Stomach (tissue), 4 donors: ENCODE measurements around the gene TGM4.

Experiments
- POLR2A ChIP-seq, 4 donors: fragments of 450-650 bp; IDR thresholded peaks; one replicate each; pipeline ENCODE4 v1.6.1; 2016; ENCODE audit warnings: antibody characterized with exemption in 4 of 4, control low read depth in 2 of 4, mild to moderate bottlenecking in 1 of 4, moderate library complexity in 1 of 4
- POLR2AphosphoS5 ChIP-seq, 3 donors: sonication (generic); formaldehyde crosslinking; IDR thresholded peaks; one replicate each; pipeline ENCODE4 v1.6.1; 2016; ENCODE audit warnings: antibody characterized with exemption in 3 of 3
- TF ChIP-seq, protein P1 (sequence below), 7 experiments: fragments of 450-650 bp in 4 of 7; fragments of 200-600 bp in 3 of 7; sonication (generic) in 3 of 7; IDR thresholded peaks; one replicate each; pipeline ENCODE4 v1.5.1; 2016 to 2019; ENCODE audit warnings: antibody characterized with exemption in 7 of 7, control low read depth in 2 of 7, mild to moderate bottlenecking in 1 of 7

DNA sequence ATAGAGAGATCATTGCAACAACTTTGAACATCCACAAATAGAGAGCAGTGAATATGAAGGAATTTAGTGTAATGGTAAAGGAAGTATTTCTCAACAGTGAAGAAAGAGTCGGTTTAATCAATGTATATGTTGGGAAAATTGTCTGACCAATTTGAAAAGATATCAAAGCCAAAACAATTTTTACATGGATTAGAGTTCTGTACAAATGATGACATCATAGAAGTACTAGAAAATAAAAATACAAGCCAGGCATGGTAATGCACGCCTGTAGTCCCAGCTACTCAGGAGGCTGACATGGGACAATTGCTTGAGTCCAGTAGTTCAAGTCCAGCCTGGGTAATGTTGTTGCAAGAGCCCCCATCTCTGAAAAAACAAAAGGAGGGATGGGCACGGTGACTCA lies 38.7 kb upstream of the TGM4 start:
- TF ChIP-seq, protein P1, sequence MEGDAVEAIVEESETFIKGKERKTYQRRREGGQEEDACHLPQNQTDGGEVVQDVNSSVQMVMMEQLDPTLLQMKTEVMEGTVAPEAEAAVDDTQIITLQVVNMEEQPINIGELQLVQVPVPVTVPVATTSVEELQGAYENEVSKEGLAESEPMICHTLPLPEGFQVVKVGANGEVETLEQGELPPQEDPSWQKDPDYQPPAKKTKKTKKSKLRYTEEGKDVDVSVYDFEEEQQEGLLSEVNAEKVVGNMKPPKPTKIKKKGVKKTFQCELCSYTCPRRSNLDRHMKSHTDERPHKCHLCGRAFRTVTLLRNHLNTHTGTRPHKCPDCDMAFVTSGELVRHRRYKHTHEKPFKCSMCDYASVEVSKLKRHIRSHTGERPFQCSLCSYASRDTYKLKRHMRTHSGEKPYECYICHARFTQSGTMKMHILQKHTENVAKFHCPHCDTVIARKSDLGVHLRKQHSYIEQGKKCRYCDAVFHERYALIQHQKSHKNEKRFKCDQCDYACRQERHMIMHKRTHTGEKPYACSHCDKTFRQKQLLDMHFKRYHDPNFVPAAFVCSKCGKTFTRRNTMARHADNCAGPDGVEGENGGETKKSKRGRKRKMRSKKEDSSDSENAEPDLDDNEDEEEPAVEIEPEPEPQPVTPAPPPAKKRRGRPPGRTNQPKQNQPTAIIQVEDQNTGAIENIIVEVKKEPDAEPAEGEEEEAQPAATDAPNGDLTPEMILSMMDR (IDR thresholded peaks at IDR 0.05), result no peak
- TF ChIP-seq POLR2AphosphoS5 (IDR thresholded peaks at IDR 0.05) (no peak), POLR2A (IDR thresholded peaks at IDR 0.05) (no peak)
